ENCODE data around the gene DIP2C.
"Not testable (repeated sequence)": the region's sequence is repeated elsewhere in the genome, so short reads cannot be mapped to it uniquely, and the experiment has no call there.

Gene DIP2C

DNA sequence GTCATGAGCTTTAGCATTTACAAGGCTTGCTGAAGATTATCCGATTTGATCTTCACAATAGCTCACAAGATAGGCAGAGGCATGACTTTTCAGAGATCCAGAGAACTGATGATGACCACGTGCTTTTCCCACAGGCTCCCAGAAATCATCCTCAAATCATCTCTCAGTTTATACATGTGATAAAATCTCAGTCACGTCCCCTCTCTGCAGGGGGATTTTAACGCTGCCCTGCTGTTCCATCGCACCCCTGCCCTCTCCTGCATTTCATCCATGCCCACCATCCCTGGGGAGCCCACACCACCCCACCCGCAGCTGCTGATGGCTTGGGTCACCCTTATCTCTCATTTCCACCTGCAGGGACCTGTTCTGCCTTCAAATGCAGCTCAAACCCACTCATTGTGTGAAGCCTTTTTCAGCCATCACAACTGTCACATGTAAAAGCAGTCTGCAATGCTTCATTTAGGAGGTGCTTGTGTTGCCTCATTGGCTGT, 141.8 kb downstream of the DIP2C start:
- FAIRE-seq, result no peak

GRCh38 chr10:546971-547590, 142.4 kb downstream of the DIP2C start:
- no peak for FAIRE-seq

DNA sequence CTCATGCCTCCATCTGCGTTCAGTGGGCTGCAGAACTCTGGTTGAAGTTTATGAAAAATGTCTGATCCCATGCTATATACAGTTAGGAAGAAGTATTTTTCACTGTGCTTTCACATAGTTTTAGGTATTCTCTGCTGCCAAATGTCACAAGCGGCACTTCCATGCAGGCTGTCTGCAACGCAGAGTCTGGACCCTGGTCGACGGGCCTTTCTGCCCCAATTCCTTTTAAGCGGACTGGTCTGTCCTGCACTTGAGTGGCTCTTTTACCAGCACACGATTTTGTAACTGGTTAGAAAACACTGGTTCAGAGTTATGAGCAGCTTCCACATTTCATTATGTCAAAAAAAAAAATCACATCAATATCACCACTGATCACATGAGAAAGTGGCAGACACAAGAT, 143.0 kb downstream of the DIP2C start:
- no peak for FAIRE-seq

- FAIRE-seq, result no peak
Measured at GRCh38 chr10:543862-544822, 145.3 kb downstream of the DIP2C start.

DNA sequence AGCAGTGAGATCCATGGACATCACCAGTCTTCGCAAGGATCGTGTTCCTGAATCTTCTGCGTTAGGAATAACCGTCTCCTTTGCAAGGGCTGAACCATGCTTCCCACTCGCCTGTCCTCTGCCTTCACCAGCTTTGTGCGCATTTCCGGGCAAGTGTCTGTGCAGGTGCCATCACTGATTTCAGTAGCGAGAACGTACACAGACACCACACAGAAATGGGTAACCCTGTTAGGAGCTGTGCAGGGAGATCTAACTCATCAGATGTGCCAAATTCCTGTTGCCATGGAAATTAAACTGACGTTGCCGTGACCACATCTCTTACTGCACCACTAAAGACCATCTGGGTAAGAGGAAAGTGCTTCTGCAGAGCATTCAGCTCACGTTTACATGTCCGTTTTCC, 146.3 kb downstream of the DIP2C start:
- no peak for FAIRE-seq

DNA sequence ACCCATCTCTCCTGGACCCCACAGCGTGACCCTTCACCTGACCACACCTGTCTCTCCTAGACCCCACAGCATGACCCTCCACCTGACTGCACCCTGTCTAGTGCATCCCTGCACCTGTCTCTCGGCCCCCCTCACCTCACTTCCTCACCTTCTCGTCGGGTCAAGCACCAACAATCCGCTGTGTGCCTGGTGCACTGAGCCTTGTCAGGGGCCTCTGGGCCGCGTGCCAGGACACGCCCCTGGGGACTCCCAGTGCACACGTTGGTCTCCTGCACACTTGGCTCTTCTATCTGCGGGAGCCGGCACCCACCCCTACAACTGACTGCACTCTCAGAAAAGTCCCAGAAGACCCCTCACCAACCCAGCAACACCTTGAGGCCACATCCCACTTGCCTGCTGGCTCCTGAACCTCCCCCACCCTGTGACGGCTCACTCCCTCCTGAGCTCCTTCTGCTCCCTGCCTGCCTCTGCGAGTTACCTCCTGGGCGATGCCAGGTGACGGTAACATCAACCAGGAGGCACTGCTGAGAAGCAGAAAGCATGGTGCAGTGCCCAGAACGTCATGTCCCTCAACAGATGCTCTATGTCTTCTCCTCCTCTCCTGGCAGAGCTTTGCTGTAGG, 147.6 kb downstream of the DIP2C start:
- FAIRE-seq, result no peak

GRCh38 chr10:541041-541440, 148.4 kb downstream of the DIP2C start:
- FAIRE-seq, result no peak

DNA sequence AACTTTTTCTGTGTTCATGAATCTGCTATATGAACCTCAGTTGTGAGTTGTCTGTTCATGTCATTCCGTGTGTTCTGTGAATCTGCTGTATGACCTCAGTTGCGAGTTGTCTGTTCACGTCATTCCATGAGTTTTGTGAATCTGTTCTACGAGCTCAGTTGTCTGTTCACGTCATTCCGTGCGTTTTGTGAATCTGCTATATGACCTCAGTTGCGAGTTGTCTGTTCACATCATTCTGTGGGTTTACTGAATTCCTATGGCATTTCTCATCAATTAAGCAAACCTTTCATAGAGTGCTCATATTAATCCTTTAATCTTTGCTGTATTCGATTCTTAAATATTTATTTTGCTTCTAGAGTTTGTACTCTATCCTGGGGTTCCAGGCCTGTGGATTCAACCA, 150.6 kb downstream of the DIP2C start:
- FAIRE-seq, result no peak

- no peak for FAIRE-seq
Measured at GRCh38 chr10:536935-537334, 152.5 kb downstream of the DIP2C start.

GRCh38 chr10:536371-536925, 153.0 kb downstream of the DIP2C start:
- no peak for FAIRE-seq

DNA sequence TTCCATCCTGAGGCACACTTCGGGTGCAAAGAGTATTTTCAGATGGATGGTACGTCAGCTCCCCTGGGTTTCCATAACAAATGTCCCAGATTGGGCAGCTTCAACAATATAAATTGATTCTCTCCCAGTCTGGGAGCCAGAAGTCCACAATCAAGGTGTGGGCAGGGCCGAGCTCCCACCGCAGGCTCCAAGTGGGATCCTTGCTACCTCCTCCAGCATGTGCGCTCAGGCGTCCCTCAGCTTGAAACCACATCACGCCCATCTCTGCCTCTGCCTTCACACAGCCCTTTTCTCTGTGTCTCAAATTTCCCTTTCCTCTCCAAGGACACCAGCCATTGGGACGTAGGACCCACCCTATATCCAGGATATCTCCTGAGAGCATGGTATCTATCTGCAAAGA, 153.5 kb downstream of the DIP2C start:
- no peak for FAIRE-seq

DNA sequence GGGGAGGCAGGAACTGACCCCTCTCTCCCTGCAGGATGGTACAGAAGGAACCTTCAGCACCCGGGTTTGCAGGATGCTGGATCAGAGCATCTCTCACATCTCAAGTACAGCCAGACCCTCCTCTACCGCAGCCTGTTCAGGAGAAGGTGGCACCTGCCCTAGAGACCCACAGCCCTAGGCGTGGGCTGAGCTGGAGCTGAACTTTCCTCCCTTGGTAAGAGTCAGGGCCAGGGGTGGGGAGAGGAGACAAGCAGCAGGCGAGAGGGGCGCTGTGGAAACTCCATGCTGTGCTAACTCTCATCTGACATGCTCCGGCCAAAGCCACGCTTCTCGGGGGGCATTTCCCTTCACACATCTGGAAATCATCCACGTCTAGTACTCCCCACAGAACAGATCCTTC, 154.4 kb downstream of the DIP2C start:
- no peak for FAIRE-seq

DNA sequence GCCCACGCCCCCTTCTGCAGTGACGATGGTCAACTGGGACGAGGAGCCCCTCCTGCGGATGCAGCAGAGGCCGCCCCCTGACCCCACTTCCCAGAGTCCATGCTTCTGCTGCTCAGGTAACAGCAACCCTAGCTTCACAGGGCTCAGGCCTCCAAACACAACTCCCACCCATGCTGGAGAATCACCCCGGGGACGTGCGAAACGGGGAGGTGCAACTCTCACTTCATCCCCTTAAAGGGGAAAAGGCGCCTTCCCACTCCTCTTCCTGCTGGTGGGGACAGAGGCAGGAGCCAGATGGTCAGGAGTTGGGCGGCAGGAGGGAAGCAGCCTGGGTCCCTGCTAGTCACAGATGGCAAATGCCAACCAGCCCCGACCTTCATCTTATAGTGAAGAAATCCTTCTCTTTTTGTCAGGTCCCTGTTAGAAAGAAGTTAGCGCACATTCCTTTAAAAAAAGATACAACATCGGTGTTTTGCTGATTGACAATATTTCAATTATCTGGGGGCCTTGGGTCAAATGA, 155.4 kb downstream of the DIP2C start:
- FAIRE-seq, result no peak

- FAIRE-seq, result no peak
Measured at GRCh38 chr10:533611-534010, 155.9 kb downstream of the DIP2C start.

DNA sequence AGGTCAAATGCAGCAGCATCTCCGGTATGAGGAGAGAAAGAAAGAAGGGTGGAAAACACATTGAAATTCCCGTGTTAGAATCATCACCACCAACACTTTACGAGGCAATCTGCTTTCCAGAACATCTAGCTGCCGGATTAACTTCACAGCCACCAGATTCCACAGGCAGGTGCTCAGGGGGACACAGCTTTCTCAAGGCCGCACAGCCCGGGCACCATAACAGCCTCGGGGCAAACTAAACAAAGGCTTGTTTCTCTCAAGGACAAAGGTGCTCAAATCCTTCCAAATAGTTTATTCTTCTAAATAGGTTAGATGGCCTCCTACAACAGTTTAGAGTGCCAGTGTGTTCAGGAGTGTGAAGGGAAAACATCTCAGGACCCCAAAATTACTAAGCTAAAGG, 156.3 kb downstream of the DIP2C start:
- no peak for FAIRE-seq

GRCh38 chr10:532331-532730, 157.1 kb downstream of the DIP2C start:
- FAIRE-seq, result not testable (repeated sequence)

DNA sequence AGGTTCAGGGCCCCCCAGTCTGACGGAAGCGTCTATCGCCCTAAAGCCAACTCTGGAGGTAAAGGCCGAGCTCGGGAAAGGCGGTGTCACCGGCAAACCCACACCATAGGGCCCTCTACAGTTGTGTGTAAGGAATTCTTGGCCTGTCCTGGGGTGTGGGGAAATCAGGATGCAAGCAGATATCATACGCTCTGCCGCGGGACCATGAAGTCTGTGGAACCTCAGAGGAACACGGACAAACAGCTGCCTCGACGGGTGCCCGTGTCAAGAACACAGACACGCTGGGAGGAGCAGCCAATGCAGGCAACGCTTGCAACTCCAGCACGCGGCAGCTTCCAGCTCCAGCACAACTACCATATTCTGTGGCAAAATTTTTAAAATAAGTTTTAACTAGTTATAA, 157.9 kb downstream of the DIP2C start:
- no peak for FAIRE-seq

GRCh38 chr10:530717-531116, 158.8 kb downstream of the DIP2C start:
- no peak for FAIRE-seq

- FAIRE-seq, result no peak
Measured at GRCh38 chr10:529468-530230, 159.8 kb downstream of the DIP2C start.

DNA sequence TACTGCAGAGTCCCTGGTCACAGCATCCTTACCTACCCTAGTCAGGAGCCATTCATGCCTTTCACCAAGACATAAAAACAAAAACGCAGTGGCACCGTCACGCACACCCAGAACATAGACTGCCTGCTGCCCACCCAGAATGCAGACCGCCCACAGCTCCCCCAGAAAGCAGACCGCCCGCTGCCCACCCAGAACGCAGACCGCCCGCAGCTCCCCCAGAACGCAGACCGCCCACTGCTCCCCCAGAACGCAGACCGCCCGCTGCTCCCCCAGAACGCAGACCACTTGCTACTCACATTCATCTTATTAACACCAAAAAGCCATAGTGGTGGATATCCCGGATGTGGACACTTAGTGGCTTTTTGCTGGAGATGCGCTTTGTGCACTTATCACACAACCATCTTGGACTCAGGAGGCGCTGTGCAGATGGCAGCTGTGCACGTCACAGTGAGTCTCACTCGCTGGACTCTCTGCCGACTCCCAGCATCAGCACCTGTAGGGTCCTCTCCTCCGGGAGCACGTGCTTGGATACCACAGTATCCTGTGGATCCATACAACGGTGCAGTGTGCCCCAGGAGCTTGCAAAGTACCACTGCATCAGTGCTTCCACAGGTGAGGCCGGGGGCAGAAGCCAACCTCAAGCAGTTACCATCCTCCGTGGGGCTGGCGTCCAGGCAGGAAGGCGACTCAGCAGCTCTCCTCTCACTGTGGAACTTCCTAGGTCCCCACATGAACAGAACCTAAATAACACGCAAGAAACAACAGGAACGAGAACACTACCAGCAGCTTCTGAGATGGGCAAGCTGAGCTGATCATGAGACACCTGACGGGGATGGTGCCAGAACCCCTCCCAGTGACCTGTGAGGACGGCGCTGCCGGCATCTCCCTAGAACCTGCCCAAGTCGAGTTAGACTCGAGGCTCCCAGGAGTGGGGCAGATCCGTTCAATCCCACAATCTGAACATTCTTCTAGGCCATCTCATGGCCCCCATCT, 161.0 kb downstream of the DIP2C start:
- no peak for FAIRE-seq

DNA sequence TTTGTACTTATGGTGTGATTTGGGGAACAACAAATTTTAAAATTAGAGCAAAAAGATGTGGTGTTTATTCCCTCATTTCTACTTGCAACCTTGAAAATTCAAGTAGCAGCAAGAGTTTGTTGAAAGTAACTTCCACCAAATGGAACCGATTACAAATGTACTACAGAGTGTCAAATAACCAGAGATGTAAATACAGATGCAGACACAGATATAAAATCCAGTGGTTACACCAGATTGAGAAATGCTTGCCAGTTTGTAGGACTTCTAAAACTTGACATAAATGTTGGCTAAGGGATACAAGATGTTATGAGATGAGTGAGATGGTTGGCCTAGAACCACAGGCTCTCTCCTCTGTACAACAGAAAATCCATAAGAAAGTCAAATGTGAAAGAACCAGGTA, 162.1 kb downstream of the DIP2C start:
- FAIRE-seq, result no peak
